ENCODE measurements around the gene NKAPL. TPM values are rescaled to one million over a fixed set of nuclear protein-coding genes. Genes with fewer than 3 reads are reported as not detected.
A peak's percentile ranks its signal among the peaks of the same experiment; 100 is the strongest.

Gene NKAPL
- total and polyA plus RNA-seq, 2 of the 13 experiments (the other 11 are each of a cell fraction or from before 2014, with no cell fraction given) = not detected

DNA sequence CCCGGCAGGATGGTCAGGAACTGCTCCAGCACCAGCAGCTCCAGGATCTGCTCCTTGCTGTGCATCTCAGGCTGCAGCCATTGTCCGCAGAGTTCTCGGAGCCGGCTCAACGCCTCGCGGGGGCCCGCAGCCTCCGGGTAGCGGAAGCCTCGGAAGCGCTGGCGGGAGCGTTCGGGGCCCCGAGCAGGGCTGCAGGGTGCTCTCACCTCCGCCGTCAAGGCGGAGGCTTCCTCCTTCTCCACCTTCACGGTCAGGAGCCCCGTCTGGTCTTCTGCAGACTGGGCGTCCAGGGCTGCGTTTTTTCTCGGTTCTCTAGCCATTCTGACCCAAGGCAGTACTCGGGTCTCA lies 7.5 kb upstream of the NKAPL start:
- ATAC-seq = peak; percentile 64
- POLR2A ChIA-PET = interaction anchor here (0.8 to 3.6 kb wide), 18 partner anchors 16 to 335 kb away, joined by 3 to 67 read pairs (median 5); partner anchors contain the start of genes PGBD1, ZKSCAN3, ZKSCAN8 and ZSCAN16
- H3K4me1 ChIP-seq (ENCODE audit: insufficient read depth, low read length) = peaks cover 27% of the 10 kb centered on the region
- peak overlapping the region; percentile 30 for H3K27ac ChIP-seq (ENCODE audit: extremely low read length, insufficient read depth, low read length)
- no peaks in the 10 kb centered on the region for H4K20me1 ChIP-seq (ENCODE audit: insufficient read depth, low read length)
- H3K4me2 ChIP-seq (ENCODE audit: low read depth, low read length) = peak overlapping the region; percentile 95
- no peaks in the 10 kb centered on the region; a peak in 1 of 5 replicates for H3K27me3 ChIP-seq (ENCODE audit: control insufficient read depth in 1 of 2, insufficient read depth in 2 of 2, low read length in 2 of 2)
- H2AFZ ChIP-seq (ENCODE audit: low read length) = peak overlapping the region; percentile 99
- peak overlapping the region; percentile 85 to 98 (median 97) for H3K4me3 ChIP-seq (replicated peaks in 1 of 3; ENCODE audit: insufficient read depth in 1 of 3, low read depth in 2 of 3, low read length in 3 of 3)
- peaks cover 11% of the 10 kb centered on the region for H3K79me2 ChIP-seq (ENCODE audit: insufficient read depth, low read length)
- WGBS (ENCODE audit: low lambda C conversion rate) = 0% methylated on average over 13 of the region's 25 CpGs
- CTCF ChIA-PET (ENCODE audit: low intra/inter-chr PET ratio, low total read pairs) = no interaction called here
- BruUV-seq (replicated peaks) = TSS peak; percentile 66
- peak overlapping the region; percentile 79 for H3K9ac ChIP-seq (ENCODE audit: insufficient read depth, low read depth, low read length)
- no peak for DNase-seq (ENCODE audit: low spot score)
- intact Hi-C loops (cut with micrococcal nuclease; ENCODE audit: unreplicated experiment) (loop anchor here (1.0 kb wide), 7 partner anchors 16 to 115 kb away; partner anchors contain the start of genes PGBD1, ZKSCAN3, ZKSCAN8 and ZSCAN26), in situ Hi-C loops (cut with HindIII; ENCODE audit: extremely low pct_ligation_motif_present, low pct_unique_long_range_greater_than_20kb) (loop anchor here (5.0 kb wide), 1 partner anchor 114 kb away; no protein-coding TSS in a partner anchor)
- H3K9me3 ChIP-seq (ENCODE audit: low read length) = no peaks in the 10 kb centered on the region
- peaks cover 2 to 16% of the 10 kb centered on the region in 2 experiments; a peak in 4 of 5 replicates for H3K36me3 ChIP-seq (replicated peaks in 1 of 2; ENCODE audit: control insufficient read depth in 1 of 2, insufficient read depth in 2 of 2, low read length in 2 of 2)
- FAIRE-seq = no peak
- TF ChIP-seq, protein P1, sequence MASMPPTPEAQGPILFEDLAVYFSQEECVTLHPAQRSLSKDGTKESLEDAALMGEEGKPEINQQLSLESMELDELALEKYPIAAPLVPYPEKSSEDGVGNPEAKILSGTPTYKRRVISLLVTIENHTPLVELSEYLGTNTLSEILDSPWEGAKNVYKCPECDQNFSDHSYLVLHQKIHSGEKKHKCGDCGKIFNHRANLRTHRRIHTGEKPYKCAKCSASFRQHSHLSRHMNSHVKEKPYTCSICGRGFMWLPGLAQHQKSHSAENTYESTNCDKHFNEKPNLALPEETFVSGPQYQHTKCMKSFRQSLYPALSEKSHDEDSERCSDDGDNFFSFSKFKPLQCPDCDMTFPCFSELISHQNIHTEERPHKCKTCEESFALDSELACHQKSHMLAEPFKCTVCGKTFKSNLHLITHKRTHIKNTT (CRISPR knock-in tag; IDR thresholded peaks at IDR 0.05) = no peak
- TF ChIP-seq ZNF768 (CRISPR knock-in tag; IDR thresholded peaks at IDR 0.05) (peak; percentile 83), KDM2A (CRISPR knock-in tag; IDR thresholded peaks at IDR 0.05; ENCODE audit: borderline replicate concordance, low read depth) (peak; percentile 6), ZKSCAN5 (CRISPR knock-in tag; IDR thresholded peaks at IDR 0.05) (0 out of 2 replicates have a peak, but pooled peaks have one; percentile 49), ZNF556 (CRISPR knock-in tag; IDR thresholded peaks at IDR 0.05; ENCODE audit: borderline replicate concordance) (no peak), ZNF567 (CRISPR knock-in tag; IDR thresholded peaks at IDR 0.05; ENCODE audit: borderline replicate concordance) (0 out of 2 replicates have a peak, but pooled peaks have one; percentile 15), TP53 (CRISPR knock-in tag; conservative IDR thresholded peaks at IDR 0.05) (no peak), AGO2 (optimal IDR thresholded peaks at IDR 0.05; ENCODE audit: low read depth, low read length) (peak; percentile 40), ZNF639 (CRISPR knock-in tag; conservative IDR thresholded peaks at IDR 0.05) (no peak), CHD2 (IDR thresholded peaks at IDR 0.05; ENCODE audit: low read depth, low read length) (0 out of 2 replicates have a peak, but pooled peaks have one; percentile 42), NKX3-1 (CRISPR knock-in tag; IDR thresholded peaks at IDR 0.05) (0 out of 2 replicates have a peak, but pooled peaks have one; percentile 9)
- TF ChIP-seq, protein P2, sequence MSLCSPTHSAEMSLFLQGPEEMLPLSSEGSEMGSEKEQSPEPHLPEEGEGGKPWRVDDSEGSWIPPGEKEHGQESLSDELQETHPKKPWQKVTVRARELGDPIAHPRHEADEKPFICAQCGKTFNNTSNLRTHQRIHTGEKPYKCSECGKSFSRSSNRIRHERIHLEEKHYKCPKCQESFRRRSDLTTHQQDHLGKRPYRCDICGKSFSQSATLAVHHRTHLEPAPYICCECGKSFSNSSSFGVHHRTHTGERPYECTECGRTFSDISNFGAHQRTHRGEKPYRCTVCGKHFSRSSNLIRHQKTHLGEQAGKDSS (CRISPR knock-in tag; IDR thresholded peaks at IDR 0.05; ENCODE audit: borderline replicate concordance, low read depth) = no peak
- TF ChIP-seq, protein P3, sequence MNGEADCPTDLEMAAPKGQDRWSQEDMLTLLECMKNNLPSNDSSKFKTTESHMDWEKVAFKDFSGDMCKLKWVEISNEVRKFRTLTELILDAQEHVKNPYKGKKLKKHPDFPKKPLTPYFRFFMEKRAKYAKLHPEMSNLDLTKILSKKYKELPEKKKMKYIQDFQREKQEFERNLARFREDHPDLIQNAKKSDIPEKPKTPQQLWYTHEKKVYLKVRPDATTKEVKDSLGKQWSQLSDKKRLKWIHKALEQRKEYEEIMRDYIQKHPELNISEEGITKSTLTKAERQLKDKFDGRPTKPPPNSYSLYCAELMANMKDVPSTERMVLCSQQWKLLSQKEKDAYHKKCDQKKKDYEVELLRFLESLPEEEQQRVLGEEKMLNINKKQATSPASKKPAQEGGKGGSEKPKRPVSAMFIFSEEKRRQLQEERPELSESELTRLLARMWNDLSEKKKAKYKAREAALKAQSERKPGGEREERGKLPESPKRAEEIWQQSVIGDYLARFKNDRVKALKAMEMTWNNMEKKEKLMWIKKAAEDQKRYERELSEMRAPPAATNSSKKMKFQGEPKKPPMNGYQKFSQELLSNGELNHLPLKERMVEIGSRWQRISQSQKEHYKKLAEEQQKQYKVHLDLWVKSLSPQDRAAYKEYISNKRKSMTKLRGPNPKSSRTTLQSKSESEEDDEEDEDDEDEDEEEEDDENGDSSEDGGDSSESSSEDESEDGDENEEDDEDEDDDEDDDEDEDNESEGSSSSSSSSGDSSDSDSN (CRISPR knock-in tag; IDR thresholded peaks at IDR 0.05) = peak; percentile 62; the same call in 1 of the 2 replicates
- TF ChIP-seq, protein P4, sequence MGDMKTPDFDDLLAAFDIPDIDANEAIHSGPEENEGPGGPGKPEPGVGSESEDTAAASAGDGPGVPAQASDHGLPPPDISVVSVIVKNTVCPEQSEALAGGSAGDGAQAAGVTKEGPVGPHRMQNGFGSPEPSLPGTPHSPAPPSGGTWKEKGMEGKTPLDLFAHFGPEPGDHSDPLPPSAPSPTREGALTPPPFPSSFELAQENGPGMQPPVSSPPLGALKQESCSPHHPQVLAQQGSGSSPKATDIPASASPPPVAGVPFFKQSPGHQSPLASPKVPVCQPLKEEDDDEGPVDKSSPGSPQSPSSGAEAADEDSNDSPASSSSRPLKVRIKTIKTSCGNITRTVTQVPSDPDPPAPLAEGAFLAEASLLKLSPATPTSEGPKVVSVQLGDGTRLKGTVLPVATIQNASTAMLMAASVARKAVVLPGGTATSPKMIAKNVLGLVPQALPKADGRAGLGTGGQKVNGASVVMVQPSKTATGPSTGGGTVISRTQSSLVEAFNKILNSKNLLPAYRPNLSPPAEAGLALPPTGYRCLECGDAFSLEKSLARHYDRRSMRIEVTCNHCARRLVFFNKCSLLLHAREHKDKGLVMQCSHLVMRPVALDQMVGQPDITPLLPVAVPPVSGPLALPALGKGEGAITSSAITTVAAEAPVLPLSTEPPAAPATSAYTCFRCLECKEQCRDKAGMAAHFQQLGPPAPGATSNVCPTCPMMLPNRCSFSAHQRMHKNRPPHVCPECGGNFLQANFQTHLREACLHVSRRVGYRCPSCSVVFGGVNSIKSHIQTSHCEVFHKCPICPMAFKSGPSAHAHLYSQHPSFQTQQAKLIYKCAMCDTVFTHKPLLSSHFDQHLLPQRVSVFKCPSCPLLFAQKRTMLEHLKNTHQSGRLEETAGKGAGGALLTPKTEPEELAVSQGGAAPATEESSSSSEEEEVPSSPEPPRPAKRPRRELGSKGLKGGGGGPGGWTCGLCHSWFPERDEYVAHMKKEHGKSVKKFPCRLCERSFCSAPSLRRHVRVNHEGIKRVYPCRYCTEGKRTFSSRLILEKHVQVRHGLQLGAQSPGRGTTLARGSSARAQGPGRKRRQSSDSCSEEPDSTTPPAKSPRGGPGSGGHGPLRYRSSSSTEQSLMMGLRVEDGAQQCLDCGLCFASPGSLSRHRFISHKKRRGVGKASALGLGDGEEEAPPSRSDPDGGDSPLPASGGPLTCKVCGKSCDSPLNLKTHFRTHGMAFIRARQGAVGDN (CRISPR knock-in tag; IDR thresholded peaks at IDR 0.05) = peak; percentile 55; the same call in 1 of the 2 replicates

All from HepG2 (cell line).